Stimulated activated CD8-positive, alpha-beta memory T cell treated with anti-CD3 and anti-CD28 coated beads, Interleukin-12 subunit alpha, Interleukin-12 subunit beta, amount 100 ng/mL, for 4 hours (primary cell): ENCODE measurements around the gene CHCHD3.
"Not testable (repeated sequence)": the region's sequence is repeated elsewhere in the genome, so short reads cannot be mapped to it uniquely, and the experiment has no call there.

Experiments used
- DNase-seq: peaks from one replicate; pipeline ENCODE4 v3.0.0-alpha.2; 2020; ENCODE audit warnings: low read depth

The CHCHD3 gene

DNA sequence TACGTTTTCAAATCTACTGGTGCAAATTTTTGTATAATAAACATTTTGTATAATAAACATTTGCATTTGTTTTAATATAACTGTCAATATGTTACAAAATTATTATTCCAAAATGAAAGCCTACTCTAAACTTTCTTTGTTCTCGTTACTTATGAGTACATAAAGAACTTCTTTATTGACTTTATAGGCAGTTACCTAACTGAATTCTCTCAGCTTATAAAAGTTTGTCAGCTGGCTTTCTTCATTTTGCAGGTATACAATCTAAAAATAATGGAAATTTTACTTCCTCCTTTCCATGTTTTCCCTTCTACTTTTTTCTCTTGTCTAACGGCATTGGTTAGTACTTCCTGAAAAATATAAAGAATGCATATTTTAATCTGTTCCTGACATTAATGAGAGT lies 137.1 kb downstream of the CHCHD3 start:
- DNase-seq: no peak

DNA sequence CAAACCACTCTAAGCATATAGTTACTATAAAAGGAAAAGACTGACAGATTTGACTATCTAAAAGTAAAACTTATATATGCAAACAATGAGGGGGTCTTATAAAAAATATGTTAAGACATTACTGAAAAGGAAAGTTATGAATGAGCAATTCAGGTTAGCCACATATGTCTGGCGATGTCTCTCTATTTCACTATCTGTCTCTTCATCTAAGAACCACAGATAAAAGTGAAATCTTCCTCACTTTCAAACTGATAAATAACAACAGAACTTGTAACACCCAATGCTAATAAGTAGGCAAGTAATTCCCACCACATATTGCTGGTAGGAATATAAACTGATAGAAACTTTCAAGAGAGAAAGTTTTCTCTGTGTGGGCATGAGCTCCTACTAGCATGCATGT lies 138.2 kb downstream of the CHCHD3 start:
- no peak for DNase-seq

DNA sequence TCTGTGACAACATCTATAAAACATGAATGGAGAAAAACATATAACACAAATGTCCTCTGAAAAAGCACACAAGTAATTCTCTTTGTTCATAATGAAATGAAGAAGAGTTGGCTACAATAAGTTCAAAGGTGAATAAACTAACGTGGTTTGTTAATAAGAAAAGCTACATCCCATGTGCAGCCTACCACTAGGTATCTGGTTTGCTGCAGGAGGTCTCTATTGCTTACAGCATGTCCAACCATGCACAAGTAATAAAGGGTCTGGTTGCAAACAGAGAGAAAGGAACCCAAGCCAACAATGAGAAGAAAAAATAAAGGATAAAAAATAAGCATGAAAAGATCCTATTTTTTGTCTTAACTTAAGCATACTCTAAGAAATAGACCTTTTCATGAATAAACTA lies 139.2 kb downstream of the CHCHD3 start:
- DNase-seq: no peak

DNA sequence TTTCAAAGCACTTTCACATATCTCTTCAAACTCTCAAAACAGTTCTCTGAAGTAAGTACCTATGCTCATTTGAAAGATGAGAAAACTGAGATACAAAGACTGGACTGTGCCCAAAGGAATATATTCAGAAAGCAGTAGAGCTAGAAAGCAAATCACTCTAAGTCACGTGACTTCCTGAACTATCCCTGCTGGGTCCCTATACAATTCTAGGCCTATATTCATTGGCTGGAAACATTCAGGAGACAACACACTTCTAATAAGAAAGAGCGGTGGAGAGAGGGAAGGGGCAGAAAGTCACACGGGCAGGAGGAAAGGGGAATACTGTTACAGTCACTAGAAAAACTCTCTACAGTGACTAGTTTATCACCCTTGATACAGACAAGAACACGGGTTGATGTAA lies 140.0 kb downstream of the CHCHD3 start:
- DNase-seq: no peak

DNA sequence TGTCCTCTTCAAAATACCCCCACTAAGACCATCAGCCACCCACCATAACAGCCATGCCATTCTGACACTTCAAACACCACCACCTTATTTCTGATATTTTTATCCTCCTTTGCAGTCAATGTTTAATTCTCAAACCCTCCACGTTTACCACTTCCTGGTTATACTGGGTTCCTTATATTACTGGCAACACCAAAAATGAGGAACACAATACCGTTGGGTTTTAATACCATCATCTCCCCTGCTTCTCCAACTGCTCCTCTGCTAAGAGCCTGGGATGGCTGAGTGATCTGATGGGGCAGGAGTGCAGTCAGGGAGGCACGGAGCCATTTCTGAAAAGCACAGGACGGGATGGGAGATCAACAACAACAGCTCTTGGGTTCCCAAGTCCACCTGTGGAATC lies 140.5 kb downstream of the CHCHD3 start:
- DNase-seq: no peak

DNA sequence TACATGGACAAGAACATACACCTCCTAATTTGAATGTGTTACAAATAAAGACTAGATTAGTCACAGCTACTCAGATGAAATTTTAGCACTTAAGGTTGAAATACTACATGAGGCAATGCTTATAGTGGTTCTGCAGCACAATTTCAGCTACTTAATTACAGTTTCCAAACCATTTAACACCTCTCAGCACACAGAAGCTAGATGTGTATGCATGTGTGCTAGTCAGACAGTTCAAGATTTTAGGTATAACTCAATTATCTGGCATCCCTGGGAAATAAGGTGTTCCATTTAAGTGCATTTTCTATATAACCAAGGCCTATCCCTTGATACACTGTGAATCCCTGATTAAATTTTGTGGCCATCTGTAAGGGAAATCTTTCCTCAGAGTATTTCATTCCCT lies 141.8 kb downstream of the CHCHD3 start:
- no peak for DNase-seq

DNA sequence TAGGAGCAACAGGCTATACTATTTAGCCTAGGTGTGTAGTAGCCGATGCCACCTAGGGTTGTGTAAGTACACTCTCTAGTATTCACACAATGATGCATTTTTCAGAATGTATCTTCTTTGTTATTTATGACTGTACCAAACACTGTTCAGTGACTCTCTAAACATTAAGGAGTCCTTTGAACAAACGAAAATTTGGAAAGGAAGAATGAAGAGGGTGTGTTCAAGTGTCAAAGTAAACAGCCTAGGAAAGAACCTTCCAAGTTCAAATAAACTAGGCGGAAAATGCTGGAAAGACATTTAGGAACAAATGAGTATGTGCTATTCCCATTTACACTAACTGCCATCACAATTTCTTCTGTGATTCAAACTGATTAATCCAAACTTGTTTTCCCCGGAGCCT lies 142.4 kb downstream of the CHCHD3 start:
- DNase-seq: no peak

DNA sequence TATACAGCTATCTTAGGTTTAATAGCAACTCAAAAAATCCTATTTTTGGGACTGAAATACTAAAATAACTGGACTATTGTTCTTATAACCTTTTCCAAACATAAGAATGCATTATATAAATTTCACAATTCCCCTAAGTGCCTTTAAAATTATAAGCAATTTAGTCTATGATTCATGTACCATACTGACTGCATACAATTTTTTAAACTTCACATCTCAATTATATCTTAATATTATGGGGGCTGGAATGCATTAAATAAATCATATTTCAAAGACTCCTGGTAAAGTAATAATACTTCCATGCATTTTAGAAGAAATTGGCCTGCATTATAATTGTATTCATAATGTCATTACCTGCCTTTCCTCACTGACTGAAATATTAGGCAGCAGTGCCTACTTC lies 144.6 kb downstream of the CHCHD3 start:
- no peak for DNase-seq

DNA sequence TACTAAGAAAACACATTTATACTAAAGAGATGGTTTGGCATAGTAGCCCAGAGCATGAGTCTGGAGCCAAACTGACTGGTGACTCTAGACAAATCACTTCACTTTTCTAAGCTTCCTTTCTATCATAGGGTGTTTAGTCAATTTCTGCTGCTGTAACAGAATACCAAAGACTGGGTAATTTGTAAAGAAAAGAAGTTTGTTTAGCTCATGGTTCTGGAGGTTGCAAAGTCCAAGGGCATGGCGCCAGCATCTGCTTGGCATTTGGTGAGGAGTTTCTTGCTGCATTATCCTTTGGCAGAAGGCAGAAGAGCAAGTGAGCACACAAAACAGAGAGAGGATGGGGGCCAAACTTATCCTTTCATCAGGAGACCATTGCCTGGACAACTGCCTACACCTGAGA lies 146.3 kb downstream of the CHCHD3 start:
- DNase-seq: no peak

DNA sequence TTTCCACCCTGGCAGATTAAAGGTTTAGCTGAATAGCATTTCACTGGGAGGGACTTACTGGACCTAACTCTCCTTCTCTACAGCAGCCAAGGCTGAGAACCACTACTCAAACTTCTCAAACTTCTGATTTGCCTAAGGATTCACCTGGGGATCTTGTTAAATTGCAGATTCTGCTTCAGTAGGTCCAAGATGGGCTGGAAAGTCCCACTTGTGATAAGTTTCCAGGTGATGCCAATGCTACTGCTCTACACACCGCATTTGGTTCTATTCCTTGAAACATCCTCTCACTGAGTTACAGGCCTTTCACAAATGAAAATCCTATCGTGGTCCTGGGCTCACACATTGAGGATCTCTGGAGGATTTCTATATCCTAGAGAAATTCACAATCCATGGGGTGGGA lies 147.9 kb downstream of the CHCHD3 start:
- DNase-seq: no peak

DNA sequence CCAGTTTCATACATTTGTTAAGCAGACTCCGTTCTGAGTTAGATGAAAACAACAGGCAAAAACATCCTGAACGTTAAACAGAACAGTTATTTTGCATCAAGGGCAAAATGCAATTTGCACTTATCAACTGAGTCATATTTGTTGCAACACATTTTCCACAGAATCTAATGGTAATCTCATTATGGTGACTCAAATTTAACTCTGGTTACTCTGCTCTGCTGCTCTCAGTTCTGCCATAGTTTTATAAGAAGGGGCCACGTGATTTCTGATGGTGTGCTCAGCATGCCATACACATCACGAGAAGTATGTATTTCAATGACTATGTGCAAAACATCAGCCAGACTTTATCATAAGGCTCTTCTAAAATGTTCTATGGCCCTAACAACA lies 148.8 kb downstream of the CHCHD3 start:
- no peak for DNase-seq

DNA sequence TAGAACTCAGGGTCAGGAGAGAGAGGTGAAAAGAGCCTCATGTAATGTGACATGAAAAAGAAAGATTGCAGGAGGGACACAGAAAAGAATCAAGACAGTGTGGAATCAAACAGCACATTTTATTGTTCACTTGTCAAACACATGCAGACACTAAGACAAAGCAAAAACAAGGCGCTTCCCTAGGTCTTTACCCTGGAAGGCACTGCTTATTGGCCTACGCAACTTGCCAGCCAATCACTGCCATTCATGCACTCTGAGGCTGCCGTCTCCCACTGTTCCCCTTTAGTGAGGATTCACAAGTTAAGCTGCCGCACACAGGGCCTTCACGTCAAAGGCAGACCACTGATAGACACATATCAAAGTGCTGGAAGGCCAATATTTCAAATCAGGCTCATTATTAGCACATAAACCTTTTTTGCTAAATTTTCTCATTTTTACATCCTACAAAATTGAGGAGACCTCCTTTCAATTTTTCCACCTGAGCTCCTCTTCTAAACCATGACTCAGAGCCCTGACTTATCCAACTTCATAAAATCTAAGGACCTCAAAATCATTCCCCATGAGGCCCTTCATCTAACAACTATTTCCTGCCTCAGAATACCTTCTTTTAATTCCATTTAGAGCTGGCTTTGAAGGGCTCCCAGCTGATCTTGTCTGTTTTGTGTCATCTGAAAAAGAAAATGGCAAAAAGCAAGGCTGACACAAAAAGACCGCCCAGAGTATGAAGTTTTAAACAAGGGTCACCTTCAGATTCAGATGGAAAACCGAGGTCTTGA lies 149.4 kb downstream of the CHCHD3 start:
- no peak for DNase-seq

DNA sequence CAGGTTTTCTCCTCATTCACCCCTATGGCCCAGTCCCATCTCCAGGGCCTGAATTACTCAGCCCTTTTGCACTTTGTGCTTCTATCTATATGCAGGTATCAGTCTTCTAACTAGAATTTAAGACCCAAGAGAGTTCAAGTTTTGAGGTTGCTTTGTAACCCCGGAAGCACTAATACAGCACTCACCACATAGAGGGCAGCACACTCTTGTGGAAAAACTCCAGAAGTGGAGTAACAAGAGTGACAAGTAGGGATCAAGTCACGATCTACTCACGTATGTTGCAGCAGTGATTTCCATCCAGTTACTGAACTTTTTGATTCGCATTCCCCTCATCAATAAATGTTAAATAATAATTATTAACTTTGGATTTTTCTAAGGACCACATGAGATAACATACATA lies 151.0 kb downstream of the CHCHD3 start:
- DNase-seq: no peak

DNA sequence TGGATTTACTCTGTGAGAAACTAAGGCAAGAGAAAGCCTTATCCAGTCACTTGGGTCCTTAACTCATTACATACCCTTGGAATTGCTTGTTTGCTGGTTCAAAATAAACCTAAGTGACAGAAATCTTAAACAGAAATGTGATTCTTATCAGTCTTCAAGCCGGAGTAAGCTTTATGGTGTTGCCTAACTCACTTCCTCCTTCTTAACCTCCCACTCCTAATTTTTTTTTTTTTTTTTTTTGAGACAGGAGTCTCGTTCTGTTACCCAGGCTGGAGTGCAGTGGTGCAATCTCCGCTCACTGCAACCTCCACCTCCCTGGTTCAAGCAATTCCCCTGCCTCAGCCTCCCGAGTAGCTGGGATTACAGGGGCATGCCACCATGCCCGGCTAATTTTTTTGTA lies 151.9 kb downstream of the CHCHD3 start:
- DNase-seq: not testable (repeated sequence)

DNA sequence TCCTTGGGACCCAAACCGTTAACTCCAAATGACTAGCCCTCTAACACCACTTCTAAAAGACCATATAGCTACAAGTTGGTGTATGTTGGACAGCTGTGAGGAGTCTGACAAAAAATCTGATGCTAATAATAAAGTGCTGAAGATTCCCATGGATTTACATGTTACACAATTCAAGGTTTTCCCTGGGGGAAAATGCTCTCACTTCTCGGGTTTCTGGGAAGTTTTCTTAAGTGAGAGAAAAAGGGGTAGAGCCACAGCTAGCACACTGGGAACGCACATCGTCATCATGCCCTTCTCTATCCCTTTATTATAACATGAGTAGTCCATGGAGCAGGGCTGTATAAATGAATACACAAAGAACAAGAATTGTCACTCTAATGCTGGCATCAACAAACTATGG lies 162.1 kb downstream of the CHCHD3 start:
- no peak for DNase-seq

DNA sequence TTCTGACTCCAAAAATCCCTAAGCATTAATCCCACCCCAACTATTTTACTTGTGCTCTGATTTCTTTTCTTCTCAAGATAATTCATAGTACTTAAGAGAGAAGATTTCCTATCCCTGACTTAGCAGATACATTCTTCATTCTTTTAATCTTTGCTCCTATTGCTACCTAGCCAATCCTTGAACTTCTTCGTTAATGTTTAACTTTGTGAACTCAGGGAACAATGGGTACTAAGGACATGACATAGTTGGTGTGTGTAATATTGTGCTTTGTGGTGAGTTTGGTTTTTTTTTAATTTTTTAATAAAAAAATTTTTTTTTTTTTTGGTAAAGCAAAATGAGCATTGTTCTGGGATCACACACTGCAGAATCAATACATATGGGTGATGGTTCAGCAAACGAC lies 166.2 kb downstream of the CHCHD3 start:
- DNase-seq: no peak

DNA sequence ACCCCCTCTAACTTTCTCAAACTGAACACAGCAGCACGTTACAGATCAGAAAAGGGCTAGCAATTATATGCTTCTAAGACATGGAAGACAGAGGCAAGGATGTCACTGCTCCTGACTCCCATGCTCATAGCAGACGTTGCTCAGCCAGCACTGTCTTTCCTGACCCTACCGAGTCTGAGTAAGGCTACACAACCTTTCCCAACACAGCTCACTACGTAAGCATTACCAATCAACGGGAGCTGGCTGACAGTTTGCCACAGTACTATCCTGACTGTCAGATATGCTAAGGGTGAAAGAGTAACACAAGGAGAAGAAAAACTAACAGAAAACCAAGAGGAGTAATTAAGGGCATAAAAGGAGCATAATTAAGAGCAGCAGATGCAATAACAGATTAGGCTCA lies 171.2 kb downstream of the CHCHD3 start:
- DNase-seq: no peak

DNA sequence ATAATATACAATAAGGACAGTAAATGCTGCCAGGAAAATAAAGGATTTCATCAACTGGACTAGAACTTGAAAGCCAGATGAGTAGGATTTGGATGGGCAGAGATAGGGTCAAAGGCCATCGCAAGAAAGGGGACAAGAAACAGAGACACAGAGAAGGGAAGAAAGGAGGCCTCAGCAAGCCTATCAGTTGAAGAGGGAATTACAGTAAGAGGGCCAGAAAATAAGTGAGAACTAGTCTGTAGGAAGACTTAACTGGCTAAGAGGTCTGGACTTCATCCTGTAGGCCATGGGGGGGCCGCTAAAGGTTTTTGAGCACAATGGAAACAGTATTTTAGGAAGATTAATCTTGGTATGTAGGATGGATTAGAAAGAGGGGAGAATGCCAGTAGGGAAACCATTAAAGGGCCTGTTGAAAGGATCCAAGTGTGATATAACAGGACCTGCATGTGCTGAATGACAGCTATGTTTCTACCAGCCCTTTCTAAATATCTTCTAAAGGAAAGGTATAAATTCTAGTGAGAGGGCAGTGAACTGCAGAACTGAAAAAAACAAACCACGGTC lies 174.4 kb downstream of the CHCHD3 start:
- DNase-seq: no peak

DNA sequence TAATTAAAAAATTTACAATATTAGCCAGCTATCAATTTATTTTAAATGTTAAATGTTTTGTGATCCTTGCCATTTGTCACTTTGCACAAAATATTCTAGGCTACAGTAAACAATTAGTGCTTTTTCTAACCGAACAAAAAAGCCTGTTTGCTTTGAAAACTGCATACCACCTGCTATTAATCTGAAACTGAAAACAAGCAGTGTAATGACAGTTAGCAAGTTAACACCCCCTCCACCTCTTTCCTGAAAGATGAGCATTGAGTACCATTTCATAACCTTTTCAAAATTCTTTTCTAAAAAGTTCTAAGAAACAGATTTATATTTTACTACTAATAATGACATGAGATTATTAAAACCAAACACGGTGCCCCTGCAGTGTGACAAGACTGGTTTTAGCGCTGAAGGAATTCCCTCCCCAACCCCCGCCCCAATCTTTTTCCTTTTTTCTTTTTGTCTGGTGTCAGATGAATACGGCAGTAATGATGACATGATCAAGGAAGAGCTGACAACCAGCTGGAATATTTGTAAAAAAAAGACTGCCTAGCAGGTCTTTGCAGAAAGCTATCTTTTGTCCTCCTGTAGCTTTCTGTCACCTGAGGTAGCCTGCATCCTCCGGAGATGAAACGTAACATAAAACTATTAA lies 175.6 kb downstream of the CHCHD3 start:
- no peak for DNase-seq

DNA sequence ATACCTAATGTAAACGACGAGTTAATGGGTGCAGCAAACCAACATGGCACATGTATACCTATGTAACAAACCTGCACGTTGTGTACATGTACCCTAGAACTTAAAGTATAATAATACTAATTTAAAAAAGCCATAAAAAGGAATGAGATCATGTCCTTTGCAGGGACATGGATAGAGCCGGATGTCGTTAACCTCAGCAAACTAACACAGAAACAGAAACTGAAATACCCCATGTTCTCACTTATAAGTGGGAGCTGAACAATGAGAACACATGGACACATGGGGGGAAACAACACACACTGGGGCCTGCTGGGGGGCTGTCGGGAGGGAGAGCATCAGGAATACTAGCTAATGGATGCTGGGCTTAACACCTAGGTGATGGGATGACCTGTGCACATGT lies 176.8 kb downstream of the CHCHD3 start:
- DNase-seq: not testable (repeated sequence)

DNA sequence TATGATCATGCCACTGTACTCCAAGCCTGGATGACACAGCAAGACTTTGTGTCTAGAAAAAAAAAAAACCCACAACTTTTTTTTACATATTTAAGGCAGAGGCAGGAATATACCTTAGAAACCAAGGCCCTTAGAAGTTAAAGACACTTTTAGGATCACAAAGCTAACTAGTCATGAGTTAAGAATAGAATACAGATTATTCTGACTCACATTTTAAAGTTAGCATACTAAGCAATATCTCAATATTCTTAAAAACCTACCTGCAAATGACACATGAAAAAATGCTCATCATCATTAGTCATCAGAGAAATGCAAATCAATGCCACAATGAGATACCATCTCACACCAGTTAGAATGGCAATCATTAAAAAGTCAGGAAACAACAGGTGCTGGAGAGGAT lies 177.7 kb downstream of the CHCHD3 start:
- DNase-seq: no peak

DNA sequence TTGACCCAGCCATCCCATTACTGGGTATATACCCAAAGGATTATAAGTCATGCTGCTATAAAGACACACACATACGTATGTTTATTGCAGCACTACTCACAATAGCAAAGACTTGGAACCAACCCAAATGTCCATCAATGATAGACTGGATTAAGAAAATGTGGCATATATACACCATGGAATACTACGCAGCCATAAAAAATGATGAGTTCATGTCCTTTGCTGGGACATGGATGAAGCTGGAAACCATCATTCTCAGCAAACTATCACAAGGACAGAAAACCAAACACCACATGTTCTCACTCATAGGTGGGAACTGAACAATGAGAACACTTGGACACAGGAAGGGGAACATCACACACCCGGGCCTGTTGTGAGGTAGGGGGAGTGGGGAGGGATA lies 179.6 kb downstream of the CHCHD3 start:
- not testable (repeated sequence) for DNase-seq

DNA sequence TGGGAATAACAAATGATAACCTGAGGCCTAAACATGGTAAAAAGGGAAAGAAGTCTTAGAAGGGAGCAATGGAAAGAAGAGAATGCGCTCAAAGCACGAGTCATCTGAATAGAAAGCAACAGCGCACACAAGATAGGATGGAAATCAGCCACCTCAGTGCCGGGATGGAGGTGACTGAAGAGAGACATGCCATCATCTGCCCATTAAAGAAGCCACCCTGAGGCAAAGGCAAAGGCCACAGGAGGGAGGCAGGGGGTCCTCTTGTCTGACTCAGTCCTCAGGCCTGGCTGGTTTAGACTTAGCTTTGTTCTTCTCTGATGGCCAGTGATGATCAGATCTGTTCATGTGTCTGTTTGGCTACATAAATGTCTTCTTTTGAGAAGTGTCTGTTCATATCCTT lies 180.6 kb downstream of the CHCHD3 start:
- no peak for DNase-seq

DNA sequence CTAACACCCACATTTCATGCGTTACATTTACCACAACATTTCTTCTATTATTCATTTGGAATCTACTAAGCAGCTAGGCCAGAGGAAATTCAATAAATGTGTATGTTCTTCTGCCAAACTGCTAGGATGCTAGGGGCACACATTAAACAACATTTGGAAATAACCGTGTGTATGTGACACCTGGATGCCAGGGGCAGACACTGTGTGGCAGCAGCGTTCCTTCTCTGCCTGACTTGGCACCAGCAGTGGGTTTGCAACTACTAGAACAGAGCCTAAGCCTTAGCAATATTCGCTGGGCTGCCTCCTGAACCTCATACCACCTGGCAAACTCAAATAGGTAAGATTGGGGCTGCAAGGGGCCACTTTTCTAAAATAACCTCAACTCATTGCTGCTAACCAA lies 182.1 kb downstream of the CHCHD3 start:
- DNase-seq: no peak
